Measurements from ENCODE around the gene TFEC. TPM values are rescaled to one million over a fixed set of nuclear protein-coding genes. Genes with fewer than 3 reads are reported as not detected.
"Not testable (repeated sequence)": the region's sequence is repeated elsewhere in the genome, so short reads cannot be mapped to it uniquely, and the experiment has no call there.

The TFEC gene
- total RNA-seq, 1 donor from 2014 or later, result 0.56 TPM

DNA sequence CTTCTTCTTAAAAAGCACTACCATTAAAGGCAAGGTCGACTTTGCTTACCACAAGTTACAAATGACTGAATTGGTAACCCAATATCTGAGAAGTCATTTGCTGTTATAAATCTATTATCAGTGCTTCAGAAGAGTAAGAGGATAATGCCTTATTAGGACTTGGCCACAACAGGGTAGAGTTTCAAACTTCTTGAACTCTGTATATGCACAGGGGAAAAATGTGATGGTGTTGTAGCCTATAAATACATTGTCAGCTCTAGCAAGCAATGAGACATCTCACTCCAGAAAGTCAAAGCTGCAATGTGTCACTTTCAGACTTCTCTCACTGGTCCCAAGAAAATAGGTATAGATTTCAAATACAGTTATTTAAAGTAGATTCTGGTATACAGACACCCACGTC lies 9.3 kb downstream of the TFEC start:
- TF ChIP-seq, protein P1, sequence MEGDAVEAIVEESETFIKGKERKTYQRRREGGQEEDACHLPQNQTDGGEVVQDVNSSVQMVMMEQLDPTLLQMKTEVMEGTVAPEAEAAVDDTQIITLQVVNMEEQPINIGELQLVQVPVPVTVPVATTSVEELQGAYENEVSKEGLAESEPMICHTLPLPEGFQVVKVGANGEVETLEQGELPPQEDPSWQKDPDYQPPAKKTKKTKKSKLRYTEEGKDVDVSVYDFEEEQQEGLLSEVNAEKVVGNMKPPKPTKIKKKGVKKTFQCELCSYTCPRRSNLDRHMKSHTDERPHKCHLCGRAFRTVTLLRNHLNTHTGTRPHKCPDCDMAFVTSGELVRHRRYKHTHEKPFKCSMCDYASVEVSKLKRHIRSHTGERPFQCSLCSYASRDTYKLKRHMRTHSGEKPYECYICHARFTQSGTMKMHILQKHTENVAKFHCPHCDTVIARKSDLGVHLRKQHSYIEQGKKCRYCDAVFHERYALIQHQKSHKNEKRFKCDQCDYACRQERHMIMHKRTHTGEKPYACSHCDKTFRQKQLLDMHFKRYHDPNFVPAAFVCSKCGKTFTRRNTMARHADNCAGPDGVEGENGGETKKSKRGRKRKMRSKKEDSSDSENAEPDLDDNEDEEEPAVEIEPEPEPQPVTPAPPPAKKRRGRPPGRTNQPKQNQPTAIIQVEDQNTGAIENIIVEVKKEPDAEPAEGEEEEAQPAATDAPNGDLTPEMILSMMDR (IDR thresholded peaks at IDR 0.05; ENCODE audit: unreplicated experiment), result no peak
- Mint-ChIP-seq H3K27ac (ENCODE audit: unreplicated experiment) (no peak overlapping the region), H3K27me3 (ENCODE audit: unreplicated experiment) (no peaks in the 10 kb centered on the region), H3K36me3 (ENCODE audit: low read depth, unreplicated experiment) (no peaks in the 10 kb centered on the region), H3K9me3 (ENCODE audit: unreplicated experiment) (no peaks in the 10 kb centered on the region), H3K4me1 (ENCODE audit: unreplicated experiment) (no peaks in the 10 kb centered on the region), H3K4me3 (ENCODE audit: unreplicated experiment) (no peak overlapping the region)
- no peak for DNase-seq (ENCODE audit: low spot score)

DNA sequence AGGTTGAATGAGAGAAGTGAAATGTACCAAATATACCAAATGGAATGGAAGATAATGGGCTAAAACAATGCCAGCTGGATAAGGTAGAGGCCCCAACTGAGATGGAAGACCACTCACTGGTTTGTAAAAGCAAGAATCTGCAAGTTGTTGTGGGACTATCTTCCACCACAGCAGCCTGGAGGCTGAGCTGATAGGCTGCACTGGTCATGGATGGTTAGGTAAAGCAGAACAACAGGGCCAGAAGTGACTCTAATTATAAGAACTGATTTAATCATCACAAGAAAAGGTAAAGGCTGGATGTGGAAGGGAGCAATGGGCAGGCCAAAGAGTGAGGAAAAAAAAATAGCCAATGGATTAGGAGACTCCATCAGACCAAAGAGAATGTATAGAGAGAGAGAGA lies 11.8 kb downstream of the TFEC start:
- Mint-ChIP-seq H3K9me3 (ENCODE audit: unreplicated experiment) (no peaks in the 10 kb centered on the region), H3K4me1 (ENCODE audit: unreplicated experiment) (no peaks in the 10 kb centered on the region), H3K27me3 (ENCODE audit: unreplicated experiment) (no peaks in the 10 kb centered on the region), H3K36me3 (ENCODE audit: low read depth, unreplicated experiment) (no peaks in the 10 kb centered on the region), H3K27ac (ENCODE audit: unreplicated experiment) (no peak overlapping the region), H3K4me3 (ENCODE audit: unreplicated experiment) (no peak overlapping the region)
- TF ChIP-seq, protein P1 (IDR thresholded peaks at IDR 0.05; ENCODE audit: unreplicated experiment), result no peak
- DNase-seq (ENCODE audit: low spot score), result no peak

DNA sequence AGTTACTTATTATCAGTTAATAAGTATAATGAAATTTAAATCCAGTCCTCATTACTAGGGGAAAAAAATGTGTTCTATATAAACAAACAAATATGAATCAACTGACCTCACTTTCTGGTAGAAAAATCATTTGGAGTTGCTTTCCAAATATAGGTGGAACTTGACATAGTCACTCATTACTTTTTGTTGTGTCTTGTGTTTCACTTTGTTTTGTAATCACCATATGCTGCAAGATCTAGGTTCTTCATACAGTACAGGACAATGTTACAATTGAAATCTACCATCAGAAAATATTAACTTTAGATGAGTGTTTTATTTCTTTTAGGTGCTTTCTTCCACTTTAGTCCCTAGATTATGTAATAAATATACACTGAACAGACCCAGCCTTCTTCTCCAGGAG lies 16.9 kb downstream of the TFEC start:
- H3K27me3 Mint-ChIP-seq (ENCODE audit: unreplicated experiment), result no peaks in the 10 kb centered on the region
- H3K27ac Mint-ChIP-seq (ENCODE audit: unreplicated experiment), result no peak overlapping the region
- no peak for DNase-seq (ENCODE audit: low spot score)
- H3K4me1 Mint-ChIP-seq (ENCODE audit: unreplicated experiment), result no peaks in the 10 kb centered on the region
- H3K9me3 Mint-ChIP-seq (ENCODE audit: unreplicated experiment), result no peaks in the 10 kb centered on the region
- no peak overlapping the region for H3K4me3 Mint-ChIP-seq (ENCODE audit: unreplicated experiment)
- H3K36me3 Mint-ChIP-seq (ENCODE audit: low read depth, unreplicated experiment), result no peaks in the 10 kb centered on the region
- TF ChIP-seq, protein P1 (IDR thresholded peaks at IDR 0.05; ENCODE audit: unreplicated experiment), result no peak

DNA sequence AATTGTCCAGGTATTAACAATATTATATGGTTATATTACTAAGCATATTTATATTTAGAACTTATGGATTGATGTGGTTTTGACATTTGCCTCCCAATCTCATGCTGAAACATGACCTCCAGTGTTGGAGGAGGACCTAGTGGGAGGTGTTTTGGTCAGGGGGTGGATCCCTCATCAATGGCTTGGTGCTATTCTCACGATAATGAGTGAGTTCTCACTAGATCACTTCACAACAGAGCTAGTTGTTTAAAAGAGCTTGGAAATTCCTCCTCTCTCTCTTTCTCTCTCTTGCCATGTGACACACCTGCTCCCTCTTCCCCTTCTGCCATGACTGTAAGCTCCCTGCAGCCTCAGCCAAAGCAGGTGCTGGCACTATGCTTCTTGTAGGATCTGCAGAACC lies 19.0 kb downstream of the TFEC start:
- Mint-ChIP-seq H3K27me3 (ENCODE audit: unreplicated experiment) (no peaks in the 10 kb centered on the region), H3K9me3 (ENCODE audit: unreplicated experiment) (no peaks in the 10 kb centered on the region), H3K36me3 (ENCODE audit: low read depth, unreplicated experiment) (no peaks in the 10 kb centered on the region), H3K4me3 (ENCODE audit: unreplicated experiment) (no peak overlapping the region), H3K4me1 (ENCODE audit: unreplicated experiment) (no peaks in the 10 kb centered on the region), H3K27ac (ENCODE audit: unreplicated experiment) (no peak overlapping the region)
- TF ChIP-seq, protein P1 (IDR thresholded peaks at IDR 0.05; ENCODE audit: unreplicated experiment), result no peak
- no peak for DNase-seq (ENCODE audit: low spot score)

DNA sequence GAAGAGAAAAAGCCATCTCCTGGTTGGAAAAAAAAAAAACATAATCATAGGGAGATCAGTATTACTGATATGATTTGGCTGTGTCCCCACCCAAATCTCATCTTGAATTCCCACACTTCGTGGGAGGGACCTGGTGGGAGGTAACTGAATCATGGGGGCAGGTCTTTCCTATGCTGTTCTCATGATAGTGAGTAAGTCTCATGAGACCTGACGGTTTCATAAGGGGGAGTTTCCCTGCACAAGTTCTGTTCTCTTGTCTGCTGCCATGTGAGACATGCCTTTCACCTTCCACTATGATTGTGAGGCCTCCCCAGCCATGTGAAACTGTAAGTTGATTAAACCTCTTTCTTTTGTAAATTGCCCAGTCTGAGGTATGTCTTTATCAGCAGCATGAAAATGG lies 25.8 kb downstream of the TFEC start:
- H3K27ac Mint-ChIP-seq (ENCODE audit: unreplicated experiment); H3K36me3 Mint-ChIP-seq (ENCODE audit: low read depth, unreplicated experiment); DNase-seq (ENCODE audit: low spot score); H3K27me3 Mint-ChIP-seq (ENCODE audit: unreplicated experiment); H3K9me3 Mint-ChIP-seq (ENCODE audit: unreplicated experiment); H3K4me3 Mint-ChIP-seq (ENCODE audit: unreplicated experiment); H3K4me1 Mint-ChIP-seq (ENCODE audit: unreplicated experiment): not testable (repeated sequence)

DNA sequence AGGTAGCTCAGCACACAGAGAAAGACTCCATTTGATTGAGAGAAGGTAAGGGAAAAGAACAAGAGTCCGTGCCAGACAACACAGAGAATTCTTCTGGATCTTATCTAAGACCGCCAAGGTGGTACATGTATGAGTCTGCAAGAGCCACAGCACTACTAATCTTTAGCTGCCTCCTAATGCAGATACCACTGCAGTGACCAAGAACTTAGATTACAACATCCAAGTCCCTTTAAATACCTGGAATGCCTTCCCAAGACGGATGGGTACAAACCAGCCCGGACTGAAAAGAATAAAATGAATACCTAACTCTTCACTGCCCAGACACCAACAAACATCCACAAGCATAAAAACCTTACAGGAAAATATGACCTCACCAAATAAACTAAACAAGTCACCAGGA lies 33.3 kb downstream of the TFEC start:
- Mint-ChIP-seq H3K4me3 (ENCODE audit: unreplicated experiment) (no peak overlapping the region), H3K27me3 (ENCODE audit: unreplicated experiment) (peaks cover 1% of the 10 kb centered on the region), H3K4me1 (ENCODE audit: unreplicated experiment) (no peaks in the 10 kb centered on the region), H3K9me3 (ENCODE audit: unreplicated experiment) (no peaks in the 10 kb centered on the region), H3K36me3 (ENCODE audit: low read depth, unreplicated experiment) (no peaks in the 10 kb centered on the region), H3K27ac (ENCODE audit: unreplicated experiment) (no peak overlapping the region)
- TF ChIP-seq, protein P1 (IDR thresholded peaks at IDR 0.05; ENCODE audit: unreplicated experiment), result no peak
- DNase-seq (ENCODE audit: low spot score), result no peak

Data from endothelial cell (in vitro differentiated cells).